H54 (cell line): ENCODE measurements around the gene TMEM72.

Experiments
- DNase-seq: peaks from one replicate; pipeline ENCODE4 v3.0.0; 2011; ENCODE audit warnings: low spot score, mixed read lengths; ENCODE audit not compliant: insufficient read length
- FAIRE-seq: peaks from 3 replicates; lab custom pipeline; 2011; peaks lifted over from hg19 to GRCh38; lab: Jason Lieb, UNC
- POLR2A ChIP-seq: IDR thresholded peaks from 2 replicates; pipeline ENCODE4 v1.6.1; 2011; ENCODE audit warnings: low read depth, mild to moderate bottlenecking, low read length

The TMEM72 gene

DNA sequence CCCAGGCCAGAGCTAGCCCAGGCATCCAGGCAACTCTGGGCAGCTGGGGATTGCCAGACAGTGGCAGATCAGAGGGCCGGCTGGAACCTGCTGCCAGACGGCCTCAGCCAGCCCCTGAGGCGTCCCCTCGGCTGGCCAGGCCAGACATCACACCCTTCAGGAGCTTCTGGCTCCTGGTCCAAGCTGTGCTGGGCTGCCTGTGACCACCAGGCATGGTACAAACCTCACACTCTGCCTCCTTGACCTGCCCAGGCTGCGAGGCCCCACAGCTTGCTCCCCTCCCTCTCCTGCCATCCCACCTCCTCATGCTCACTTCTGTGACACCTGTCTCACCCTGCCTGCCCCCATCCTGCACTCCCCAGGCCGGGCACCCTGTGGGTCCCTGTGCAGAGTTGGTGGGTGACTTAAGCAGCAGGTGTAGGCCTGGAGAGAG is 61.8 kb downstream of the TMEM72 start:
- no peak for FAIRE-seq
- TF ChIP-seq POLR2A: no peak
- no peak for DNase-seq

DNA sequence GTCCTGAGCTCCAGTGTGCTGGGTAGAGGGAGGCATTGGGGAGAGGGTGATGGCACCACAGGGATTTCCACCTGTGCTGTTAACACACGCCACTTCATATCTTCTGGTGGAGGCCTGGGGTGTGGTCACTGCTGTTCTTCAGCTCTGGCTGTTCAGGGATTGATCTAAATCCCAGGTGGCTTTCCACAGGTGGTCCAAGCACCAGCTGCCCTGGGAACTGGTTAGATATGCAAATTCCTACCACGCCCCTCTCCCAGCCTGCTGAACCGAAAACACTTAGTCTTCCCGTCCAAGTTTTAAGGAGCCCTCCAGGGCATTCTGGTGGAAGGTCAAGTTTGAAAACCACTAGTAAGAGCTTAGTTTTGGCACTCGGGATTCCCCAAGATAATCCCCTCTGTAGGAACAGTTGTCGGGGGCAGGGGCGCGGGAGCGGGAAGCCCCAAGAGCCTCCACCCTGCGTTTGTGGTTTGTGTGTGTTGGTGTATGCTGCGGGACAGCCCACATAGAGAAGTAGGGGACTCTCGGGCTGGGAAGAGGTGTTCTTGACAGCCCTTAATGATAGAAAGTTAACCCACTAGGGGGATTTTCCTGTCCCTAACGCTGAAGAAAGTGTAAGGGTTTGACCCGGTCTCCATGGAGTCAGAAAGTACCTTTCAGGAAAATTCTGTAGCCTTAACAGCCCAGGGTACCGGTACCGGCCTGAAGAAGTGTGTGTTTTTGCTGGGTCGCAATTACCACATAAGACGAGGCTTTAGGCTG is 62.4 kb downstream of the TMEM72 start:
- FAIRE-seq (no peak), DNase-seq (no peak)
- TF ChIP-seq POLR2A: no peak

GRCh38 chr10:44974082-44974627 is 63.0 kb downstream of the TMEM72 start:
- FAIRE-seq: no peak
- no peak for TF ChIP-seq POLR2A

GRCh38 chr10:44974628-44975430 is 63.7 kb downstream of the TMEM72 start:
- TF ChIP-seq POLR2A: 0 out of 2 replicates have a peak, but pooled peaks have one; percentile 19
- DNase-seq (peak; percentile 69), FAIRE-seq (no peak)

More at GRCh38 chr10:44974082-44974627, 63.0 kb downstream of the TMEM72 start:
- DNase-seq: no peak

- DNase-seq (peak; percentile 52), FAIRE-seq (no peak)
- TF ChIP-seq POLR2A: peak; percentile 42; the same call in 1 of the 2 replicates
Observed at GRCh38 chr10:44975431-44976331, 64.5 kb downstream of the TMEM72 start.

- FAIRE-seq: no peak
- no peak for TF ChIP-seq POLR2A
- DNase-seq: no peak
Observed at GRCh38 chr10:44976352-44977198, 65.4 kb downstream of the TMEM72 start.

DNA sequence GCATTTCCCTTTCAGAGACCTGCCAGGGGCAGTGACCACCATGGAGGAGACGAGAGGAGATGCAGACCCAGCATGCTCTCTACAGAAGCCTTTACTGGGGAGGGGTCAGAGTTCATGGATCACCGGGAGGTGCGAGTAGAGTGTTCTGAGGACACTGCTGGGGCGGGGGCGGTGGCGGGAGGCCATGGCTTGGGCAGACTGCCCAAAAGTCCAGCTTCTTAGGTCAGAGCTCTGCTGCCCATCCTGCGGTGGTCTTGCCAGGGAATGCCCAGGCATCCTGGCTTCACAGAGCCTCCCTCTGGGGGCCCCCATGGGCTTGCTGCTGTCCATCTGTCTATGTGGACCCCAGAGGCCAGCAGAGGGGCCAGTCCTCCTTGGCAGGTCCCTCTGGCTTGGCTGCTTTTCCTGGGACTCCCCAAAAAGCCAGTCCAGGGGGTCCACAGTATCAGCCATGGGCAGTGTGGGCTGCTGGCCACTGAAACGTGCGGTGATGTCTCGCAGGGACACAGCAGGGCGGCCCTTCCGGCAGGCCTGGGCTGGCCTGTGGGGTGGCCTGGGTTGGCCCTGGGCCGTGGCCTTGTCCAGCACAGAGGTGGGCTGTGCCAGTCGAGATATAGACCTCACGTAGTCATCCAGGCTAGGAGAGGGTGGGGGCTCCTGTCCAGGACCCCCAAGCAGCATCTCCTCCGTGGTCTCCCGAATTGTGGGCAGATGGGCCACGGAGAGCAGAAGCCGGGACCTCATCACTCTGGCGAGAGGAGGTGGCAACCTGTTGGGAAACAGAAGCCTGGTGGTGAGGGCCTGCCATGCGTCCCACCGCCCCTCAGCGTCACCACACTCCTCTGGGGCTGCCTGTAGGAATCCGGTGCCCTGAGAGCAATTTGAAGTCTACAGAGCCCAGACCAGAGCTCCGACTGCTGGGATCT is 66.4 kb downstream of the TMEM72 start:
- DNase-seq: no peak
- no peak for TF ChIP-seq POLR2A
- no peak for FAIRE-seq

DNA sequence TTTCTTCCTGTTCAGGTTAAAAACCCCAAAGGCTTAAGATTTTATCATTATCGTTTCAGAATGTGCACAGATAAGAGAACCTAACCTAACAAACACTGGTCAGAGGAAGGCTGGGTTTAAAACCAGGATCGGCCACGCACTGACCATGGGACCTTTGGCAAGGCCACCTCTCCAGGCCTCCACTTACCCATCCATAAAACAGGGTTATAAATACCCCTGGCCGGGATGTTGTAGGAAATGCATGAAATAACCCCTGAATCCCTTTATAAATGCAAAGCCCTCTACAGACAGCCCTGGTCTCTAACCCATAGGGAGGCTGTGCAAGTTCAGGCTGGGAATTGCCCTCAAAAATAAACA is 67.1 kb downstream of the TMEM72 start:
- no peak for TF ChIP-seq POLR2A
- no peak for FAIRE-seq
- no peak for DNase-seq

- TF ChIP-seq POLR2A: peak; percentile 98
- no peak for FAIRE-seq
- peak; percentile 56 for DNase-seq
Observed at GRCh38 chr10:44978570-44979280, 67.6 kb downstream of the TMEM72 start, which contains the start of gene DEPP1. Gene DEPP1, minus strand, starts transcription at chr10:44978809. Its CDS starts 779 bp downstream, at chr10:44978030.

DNA sequence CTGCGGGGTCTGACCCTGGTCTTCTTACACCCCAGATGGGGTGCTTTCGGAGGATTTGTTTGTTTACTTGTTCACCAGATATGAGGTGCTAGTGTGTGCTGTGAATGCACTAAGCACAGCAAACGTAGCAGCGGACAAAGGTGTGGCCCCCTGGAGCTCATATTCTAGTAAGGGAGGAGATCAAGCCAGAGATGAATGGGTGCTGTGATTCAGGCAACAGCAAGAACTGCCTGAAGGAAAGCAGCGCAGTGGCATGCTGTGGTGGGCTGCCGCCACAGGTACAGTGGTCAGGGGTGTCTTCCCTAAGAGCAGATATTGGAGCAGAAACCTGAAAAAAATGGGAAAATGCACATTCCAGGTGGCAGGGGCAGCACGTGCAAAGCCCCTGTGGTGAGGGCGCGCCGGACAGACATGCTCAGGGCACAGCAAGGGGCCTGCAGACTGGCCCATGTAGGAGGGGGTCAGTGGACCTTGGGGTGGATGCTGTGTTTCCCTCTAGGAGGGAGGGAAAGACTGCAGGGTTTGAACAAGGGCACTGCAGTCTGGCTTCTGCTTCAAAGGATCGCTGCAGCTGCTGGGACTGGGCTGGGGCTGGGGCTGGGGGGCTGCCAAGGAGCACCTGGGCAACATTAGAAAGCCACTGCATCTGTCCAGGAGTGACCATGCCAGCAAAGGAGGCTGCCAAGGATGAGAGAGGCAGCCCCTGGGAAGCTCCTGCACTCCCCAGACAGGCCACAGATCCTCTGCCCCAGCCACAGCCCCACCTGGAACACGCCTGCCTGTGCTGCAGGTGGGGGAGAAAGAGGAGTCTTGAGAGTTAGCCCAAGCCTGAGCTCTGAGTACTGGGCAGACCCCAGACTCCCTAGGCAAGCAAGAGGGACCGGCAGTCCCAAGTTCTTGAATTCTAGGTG is 68.4 kb downstream of the TMEM72 start:
- DNase-seq (no peak), FAIRE-seq (no peak)
- TF ChIP-seq POLR2A: no peak
